Upper lobe of left lung (tissue), 6 donors: ENCODE data around the gene TULP3. TPM values are rescaled to one million over a fixed set of nuclear protein-coding genes. Genes with fewer than 3 reads are reported as not detected.

Source experiments
- ATAC-seq, 2 donors: fragments of 200-7000 bp; cut with Tn5 transposase; one replicate each; pipeline ENCODE4 v1.9.1; 2022; ENCODE audit warnings: mild to moderate bottlenecking in 2 of 2, moderate library complexity in 2 of 2; ENCODE audit not compliant: low FRiP score in 2 of 2
- DNase-seq, 2 donors: peaks; one replicate each; pipeline ENCODE4 v3.0.0-alpha.2; 2019 to 2020
- H3K27ac ChIP-seq, 4 donors: fragments of 200-600 bp; sonication (generic); one replicate each; pipeline ENCODE4 v1.5.1; 2016 to 2019
- H3K27me3 ChIP-seq, 4 donors: fragments of 200-600 bp; sonication (generic); one replicate each; pipeline ENCODE4 v1.5.1; 2017 to 2019
- H3K36me3 ChIP-seq, 4 donors: fragments of 200-600 bp; sonication (generic); one replicate each; pipeline ENCODE4 v1.5.1; 2016 to 2019
- H3K4me1 ChIP-seq, 4 donors: fragments of 200-600 bp; sonication (generic); one replicate each; pipeline ENCODE4 v1.5.1; 2018 to 2019
- H3K4me3 ChIP-seq, 4 donors: fragments of 200-600 bp; sonication (generic); one replicate each; pipeline ENCODE4 v1.5.1; 2017 to 2019; ENCODE audit warnings: mild to moderate bottlenecking in 2 of 4, moderate library complexity in 1 of 4
- H3K9me3 ChIP-seq, 4 donors: fragments of 200-600 bp; sonication (generic); one replicate each; pipeline ENCODE4 v1.5.1; 2018 to 2019
- EP300 ChIP-seq, 4 donors: sonication (generic); formaldehyde crosslinking; IDR thresholded peaks; one replicate each; pipeline ENCODE4 v1.5.1; 2017; ENCODE audit warnings: antibody characterized with exemption in 4 of 4, control low read depth in 2 of 4
- POLR2A ChIP-seq, 4 donors: fragments of 450-650 bp; IDR thresholded peaks; one replicate each; pipeline ENCODE4 v1.5.1; 2016 to 2017; ENCODE audit warnings: antibody characterized with exemption in 4 of 4, mild to moderate bottlenecking in 2 of 4
- POLR2AphosphoS5 ChIP-seq, 2 donors: sonication (generic); formaldehyde crosslinking; IDR thresholded peaks; one replicate each; pipeline ENCODE4 v1.5.1; 2017; ENCODE audit warnings: antibody characterized with exemption in 2 of 2
- WGBS, 2 donors: methylation state at CpG; one replicate each; pipeline ENCODE4 v1.1.5; 2017 to 2018; 5-methylcytosine and 5-hydroxymethylcytosine counted together
- total RNA-seq, 6 donors: library from RNA; depleted of rRNA in 4 of 6; stranded (reverse); fragments of >200 nt in 4 of 6; gene quantifications; one replicate each; pipeline versions ENCODE4 v1.1.0 to v1.2.1, GENCODE V29; 2016 to 2021
- TF ChIP-seq, protein P1 (sequence below), 6 experiments: fragments of 450-650 bp in 4 of 6; fragments of 200-600 bp in 2 of 6; sonication (generic) in 2 of 6; IDR thresholded peaks; one replicate each; pipeline ENCODE4 v1.5.1; 2016 to 2019; ENCODE audit warnings: antibody characterized with exemption in 6 of 6
- donor health status: DM: no; HTN: no; CAD: no; lungs with moderate emphysema.
- donor health status: DM: no; HTN: yes; CAD: no; lungs with severe emphysema.

TULP3 gene
- total RNA-seq, 6 donors from 2014 or later = 10.5 to 24.3 (median 16.6) TPM

DNA sequence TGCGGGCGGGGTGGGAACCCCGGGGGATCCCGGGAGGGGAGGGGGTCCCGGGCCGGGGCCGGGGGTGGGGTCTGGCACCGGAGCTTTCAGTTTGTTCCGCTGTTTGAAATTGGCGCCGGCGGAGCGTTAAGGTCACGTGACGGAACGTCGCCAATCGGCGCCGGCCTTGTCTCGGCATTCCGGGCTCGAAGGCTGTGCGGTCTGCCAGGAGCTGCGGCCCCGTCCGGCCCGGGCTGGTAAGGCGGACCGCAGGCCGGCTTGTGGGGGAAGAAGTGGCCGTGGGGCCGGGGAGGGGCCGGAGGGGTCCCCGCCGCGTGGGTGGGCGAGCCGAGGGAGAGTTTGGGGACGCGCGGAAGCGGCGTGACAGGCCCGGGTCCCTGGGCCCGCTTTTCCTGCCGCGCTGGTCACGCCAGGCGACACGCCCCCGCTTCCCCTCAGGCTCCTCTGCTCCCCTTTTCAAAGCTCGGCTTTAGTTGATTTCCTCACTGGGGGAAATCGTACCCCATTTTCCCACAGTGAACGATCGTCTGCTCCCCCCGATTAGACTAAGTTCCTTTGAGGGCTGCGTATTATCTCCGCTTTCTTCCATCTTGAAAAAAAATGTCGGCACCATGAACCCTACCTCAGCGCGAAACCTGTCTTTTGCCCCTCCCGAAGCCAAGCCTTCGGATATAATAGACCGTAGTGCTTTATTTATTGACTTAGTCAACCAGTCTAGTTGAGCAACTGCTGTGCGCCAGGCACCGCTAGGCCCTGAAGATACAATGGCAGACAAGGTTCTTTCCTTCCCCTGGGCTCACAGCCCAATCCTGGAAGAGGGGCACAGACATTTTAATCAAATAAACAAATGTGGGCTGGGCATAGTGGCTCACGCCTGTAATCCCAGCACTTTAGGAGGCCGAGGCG is 13.4 kb upstream of the TULP3 start, which contains the start of the genes FOXM1 and RHNO1:
TSS of gene FOXM1 (minus strand) at position 128 of the 906 bp plus-strand sequence. CDS start 2,696 bp downstream, outside the sequence.
TSS of gene RHNO1 (plus strand) at position 177 of the 906 bp plus-strand sequence. CDS start 8,144 bp downstream, outside the sequence.
- 0 to 2% methylated on average over 23 to 38 of the region's 70 CpGs for whole genome bisulfite sequencing, 2 donors
- no peaks in the 10 kb centered on the region for H3K36me3 ChIP-seq
- H3K27ac ChIP-seq = peak within 1 kb of the TSS; percentile 91 to 96 (median 94)
- H3K4me1 ChIP-seq = peaks cover 19 to 26% (median 21%) of the 10 kb centered on the region in 4 donors
- no peaks in the 10 kb centered on the region for H3K27me3 ChIP-seq
- ATAC-seq (peak; percentile 89 to 96), DNase-seq (peak; percentile 92 to 97)
- no peaks in the 10 kb centered on the region for H3K9me3 ChIP-seq
- TF ChIP-seq, protein P1, sequence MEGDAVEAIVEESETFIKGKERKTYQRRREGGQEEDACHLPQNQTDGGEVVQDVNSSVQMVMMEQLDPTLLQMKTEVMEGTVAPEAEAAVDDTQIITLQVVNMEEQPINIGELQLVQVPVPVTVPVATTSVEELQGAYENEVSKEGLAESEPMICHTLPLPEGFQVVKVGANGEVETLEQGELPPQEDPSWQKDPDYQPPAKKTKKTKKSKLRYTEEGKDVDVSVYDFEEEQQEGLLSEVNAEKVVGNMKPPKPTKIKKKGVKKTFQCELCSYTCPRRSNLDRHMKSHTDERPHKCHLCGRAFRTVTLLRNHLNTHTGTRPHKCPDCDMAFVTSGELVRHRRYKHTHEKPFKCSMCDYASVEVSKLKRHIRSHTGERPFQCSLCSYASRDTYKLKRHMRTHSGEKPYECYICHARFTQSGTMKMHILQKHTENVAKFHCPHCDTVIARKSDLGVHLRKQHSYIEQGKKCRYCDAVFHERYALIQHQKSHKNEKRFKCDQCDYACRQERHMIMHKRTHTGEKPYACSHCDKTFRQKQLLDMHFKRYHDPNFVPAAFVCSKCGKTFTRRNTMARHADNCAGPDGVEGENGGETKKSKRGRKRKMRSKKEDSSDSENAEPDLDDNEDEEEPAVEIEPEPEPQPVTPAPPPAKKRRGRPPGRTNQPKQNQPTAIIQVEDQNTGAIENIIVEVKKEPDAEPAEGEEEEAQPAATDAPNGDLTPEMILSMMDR (IDR thresholded peaks at IDR 0.05) = peak in 4 of 6 experiments; percentile 5 to 44 (median 19)
- TF ChIP-seq EP300 (IDR thresholded peaks at IDR 0.05) (no peak), POLR2A (IDR thresholded peaks at IDR 0.05) (peak in 3 of 4 donors; percentile 51 to 79 (median 67)), POLR2AphosphoS5 (IDR thresholded peaks at IDR 0.05) (peak; percentile 81)
- peak within 1 kb of the TSS; percentile 64 to 98 (median 90) for H3K4me3 ChIP-seq

DNA sequence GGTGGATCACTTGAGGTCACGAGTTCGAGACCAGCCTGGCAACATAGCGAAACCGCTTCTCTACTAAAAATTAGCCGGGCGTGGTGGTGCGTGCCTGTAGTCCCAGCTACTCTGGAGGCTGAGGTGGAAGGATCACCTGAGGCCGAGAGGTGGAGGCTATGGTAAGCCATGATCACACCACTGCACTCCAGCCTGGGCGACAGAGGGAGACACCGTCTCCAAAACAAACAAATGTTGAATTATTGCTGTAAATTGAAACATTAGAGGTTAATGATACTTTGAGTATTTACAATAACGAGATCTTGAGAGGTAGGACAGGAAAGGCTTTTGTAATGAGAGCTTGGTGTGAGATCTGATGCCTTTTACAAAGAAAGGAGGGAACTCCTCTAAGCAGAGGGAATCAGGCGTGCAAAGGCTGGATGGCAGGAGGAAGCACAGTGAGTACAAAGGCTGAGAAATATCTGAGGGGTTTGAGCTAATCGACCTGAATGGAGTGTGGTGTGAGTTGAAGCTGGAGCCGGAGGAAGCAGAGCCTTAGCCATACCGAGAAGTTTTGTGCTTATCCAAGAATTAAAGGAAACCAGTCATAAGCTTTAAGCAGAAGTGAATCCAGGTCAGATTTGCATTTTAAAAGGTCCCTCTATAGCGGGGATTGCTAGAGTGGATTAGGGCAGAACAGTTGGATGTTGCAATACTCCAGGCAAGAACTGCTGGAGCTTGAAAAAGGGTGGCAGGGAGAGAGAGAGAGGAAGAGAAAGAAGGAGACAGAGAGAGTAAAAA is 12.5 kb upstream of the TULP3 start:
- Histone ChIP-seq H3K27me3 (no peaks in the 10 kb centered on the region), H3K4me1 (peaks cover 19 to 26% (median 21%) of the 10 kb centered on the region in 4 donors), H3K4me3 (peak overlapping the region in 3 of 4 donors; percentile 64 to 98 (median 92)), H3K9me3 (no peaks in the 10 kb centered on the region), H3K36me3 (no peaks in the 10 kb centered on the region), H3K27ac (peak overlapping the region; percentile 91 to 96 (median 94))
- WGBS, 2 donors = 35 to 46% methylated on average over 16 of the region's 16 CpGs
- DNase-seq (no peak), ATAC-seq (peak; percentile 24 to 55)
- TF ChIP-seq, protein P1 (IDR thresholded peaks at IDR 0.05) = no peak

DNA sequence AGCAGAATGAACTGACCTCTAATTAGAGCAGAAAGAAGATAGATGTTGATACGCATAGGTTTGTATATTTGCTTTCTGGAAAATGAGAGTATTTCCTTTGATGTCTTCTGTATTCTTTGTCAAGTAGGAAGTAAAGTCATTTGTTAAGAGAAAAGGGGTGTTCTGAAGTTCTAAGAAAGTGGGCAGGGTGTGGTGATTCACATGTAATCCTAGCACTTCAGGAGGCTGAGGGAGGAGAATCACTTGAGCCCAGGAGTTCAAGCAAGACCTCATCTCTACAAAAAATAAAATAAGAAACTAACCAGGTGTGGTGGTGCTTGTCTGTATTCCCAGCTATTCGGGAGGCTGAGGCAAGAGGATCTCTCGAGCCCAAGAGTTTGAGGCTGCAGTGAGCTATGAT is 10.8 kb upstream of the TULP3 start:
- no peak for ATAC-seq

DNA sequence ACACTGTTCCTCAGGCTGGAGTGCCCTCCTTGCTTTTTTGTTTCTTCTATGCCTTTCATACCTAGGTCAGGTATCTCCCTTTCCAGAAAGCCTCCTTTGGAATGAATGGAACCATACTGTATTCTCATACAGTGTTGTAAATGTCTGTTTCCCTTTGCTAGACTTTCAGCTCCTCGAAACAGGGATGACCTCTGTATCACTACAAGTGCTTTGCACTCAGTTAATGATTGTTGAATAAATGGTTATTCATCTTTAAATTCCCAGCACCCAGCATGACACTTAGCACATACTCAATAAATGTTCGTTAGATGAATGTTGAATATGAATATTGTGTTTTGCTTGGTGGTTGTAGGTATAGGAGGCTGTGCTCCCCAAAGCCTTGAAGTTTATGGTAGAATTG is 5.9 kb upstream of the TULP3 start:
- ATAC-seq = no peak
- Histone ChIP-seq H3K4me3 (no peak overlapping the region), H3K27me3 (no peaks in the 10 kb centered on the region), H3K9me3 (no peaks in the 10 kb centered on the region), H3K27ac (no peak overlapping the region), H3K36me3 (peaks cover 0 to 6% (median 0%) of the 10 kb centered on the region in 4 donors), H3K4me1 (no peaks in the 10 kb centered on the region)
- no peak for TF ChIP-seq POLR2AphosphoS5 (IDR thresholded peaks at IDR 0.05)
- TF ChIP-seq EP300 (IDR thresholded peaks at IDR 0.05) = no peak
- TF ChIP-seq, protein P1 (IDR thresholded peaks at IDR 0.05) = no peak
- no peak for TF ChIP-seq POLR2A (IDR thresholded peaks at IDR 0.05)
- WGBS, 2 donors = 72 to 79% methylated on average over 2 of the region's 2 CpGs
- DNase-seq = no peak

More for the DNA sequence above, 10.8 kb upstream of the TULP3 start:
- Histone ChIP-seq H3K36me3 (no peaks in the 10 kb centered on the region), H3K27me3 (no peaks in the 10 kb centered on the region), H3K9me3 (no peaks in the 10 kb centered on the region), H3K4me1 (peaks cover 19 to 26% (median 21%) of the 10 kb centered on the region in 4 donors), H3K4me3 (no peak overlapping the region), H3K27ac (no peak overlapping the region)
- no peak for TF ChIP-seq POLR2A (IDR thresholded peaks at IDR 0.05)
- WGBS, 2 donors = 94 to 95% methylated on average over 3 of the region's 3 CpGs
- no peak for DNase-seq
